ENCODE data around the gene VAT1L.
"Not testable (repeated sequence)": the region's sequence is repeated elsewhere in the genome, so short reads cannot be mapped to it uniquely, and the experiment has no call there.

Gene VAT1L

DNA sequence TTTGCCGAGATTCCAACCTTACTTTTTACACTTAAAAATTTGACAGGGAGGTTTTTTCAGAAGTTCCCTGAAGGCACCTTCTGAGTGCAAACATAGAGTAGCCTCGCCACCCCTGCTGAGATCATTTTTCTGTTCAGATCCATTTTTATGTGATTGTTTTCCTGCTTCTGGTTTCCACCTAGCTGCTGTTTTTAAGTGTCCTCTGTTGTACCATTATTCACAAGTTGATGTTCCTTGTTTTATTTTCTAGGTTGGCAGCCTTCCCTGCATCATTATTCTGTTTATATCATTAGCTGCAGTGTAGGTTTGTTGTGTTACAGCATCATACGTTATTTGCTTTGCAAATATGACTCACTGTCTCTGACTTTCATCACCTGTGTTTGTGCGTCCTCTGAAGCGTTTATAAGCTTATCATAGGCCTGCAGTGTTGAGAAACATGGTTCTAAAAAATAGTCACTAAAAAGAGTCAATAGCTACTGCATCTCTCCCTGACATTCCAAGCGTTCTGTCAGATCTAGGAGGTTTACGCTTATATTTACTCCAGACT lies 117.1 kb downstream of the VAT1L start:
- DNase-seq (ENCODE audit: low read depth, low spot score), result no peak

- no peak for DNase-seq (ENCODE audit: low read depth, low spot score)
These were observed 121.7 kb downstream of the VAT1L start for GRCh38 chr16:77910021-77910420.

- no peak for DNase-seq (ENCODE audit: low read depth, low spot score)
These were observed 124.3 kb downstream of the VAT1L start for GRCh38 chr16:77912617-77913016.

DNA sequence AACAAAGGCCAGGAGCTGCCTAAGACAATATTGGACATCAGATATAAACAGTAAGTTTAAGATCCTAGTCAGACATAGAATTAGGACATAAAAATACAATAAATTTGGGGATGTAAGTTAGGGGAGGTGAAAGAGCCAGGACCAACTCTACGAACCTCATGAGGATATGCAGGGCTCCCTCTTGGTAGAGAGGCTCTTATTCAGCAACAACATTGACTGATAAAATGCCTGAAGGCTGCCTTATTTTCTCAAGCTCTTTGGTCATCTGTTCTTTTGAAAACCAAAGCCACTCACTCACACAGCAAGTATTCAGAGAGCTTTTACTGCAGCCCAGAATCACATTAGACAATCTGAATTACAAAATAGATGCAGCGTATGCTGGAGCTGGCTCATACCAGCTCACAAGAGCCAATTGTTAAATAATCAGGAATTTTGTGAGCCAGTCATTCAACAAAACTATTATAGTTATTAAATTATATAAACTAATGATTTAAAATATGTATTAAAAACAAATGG lies 125.4 kb downstream of the VAT1L start:
- DNase-seq (ENCODE audit: low read depth, low spot score), result no peak

DNA sequence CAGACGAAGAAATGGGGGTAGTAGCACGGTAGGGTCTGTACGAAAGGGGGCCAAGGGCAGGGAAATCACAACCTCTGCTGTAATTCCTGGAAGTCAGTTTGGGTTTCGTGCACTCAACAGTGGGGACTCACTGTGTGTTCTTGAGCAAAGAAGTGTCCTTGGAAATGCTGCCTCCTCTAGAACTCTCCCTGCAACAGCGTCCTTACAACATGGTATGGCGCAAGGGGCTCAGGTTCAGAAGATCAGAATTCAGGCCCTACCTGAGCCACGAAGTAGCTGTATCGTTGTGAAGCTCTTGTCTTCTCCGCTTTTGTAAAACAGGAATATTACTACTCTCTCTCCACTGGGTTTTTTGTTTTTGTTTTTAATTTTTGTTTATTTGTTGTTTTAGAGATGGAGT lies 127.7 kb downstream of the VAT1L start:
- DNase-seq (ENCODE audit: low read depth, low spot score), result no peak

- DNase-seq (ENCODE audit: low read depth, low spot score), result no peak
These were observed 129.6 kb downstream of the VAT1L start for GRCh38 chr16:77917971-77918370.

GRCh38 chr16:77918809-77919707 lies 130.7 kb downstream of the VAT1L start:
- DNase-seq (ENCODE audit: low read depth, low spot score), result no peak

DNA sequence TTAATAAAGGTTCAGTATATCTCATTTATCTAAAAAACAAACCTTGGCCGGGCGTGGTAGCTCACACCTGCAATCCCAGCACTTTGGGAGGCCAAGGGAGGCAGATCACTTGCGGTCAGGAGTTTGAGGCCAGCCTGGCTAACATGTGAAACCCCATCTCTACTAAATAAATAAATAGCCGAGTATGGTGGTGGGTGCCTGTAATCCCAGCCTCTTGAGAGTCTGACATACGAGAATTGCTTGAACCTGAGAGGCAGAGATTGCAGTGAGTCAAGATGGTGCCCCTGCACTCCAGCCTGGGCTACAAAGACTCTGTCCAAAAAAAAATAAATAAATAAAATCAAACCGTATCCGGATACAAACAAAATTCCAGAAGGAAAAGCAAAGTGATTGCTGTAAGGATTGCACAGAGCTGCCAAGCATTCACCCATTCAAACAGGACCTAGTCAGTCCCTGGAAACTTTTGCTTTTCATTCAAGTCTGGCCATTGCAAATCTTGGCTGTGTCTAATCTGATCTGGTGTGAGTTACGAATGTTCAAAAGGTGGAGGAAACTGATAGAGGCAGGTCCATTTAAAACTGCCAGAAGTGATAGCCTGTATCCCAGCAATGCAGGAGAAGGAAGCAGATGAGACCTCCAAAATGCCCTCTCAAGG lies 131.5 kb downstream of the VAT1L start:
- no peak for DNase-seq (ENCODE audit: low read depth, low spot score)

- no peak for DNase-seq (ENCODE audit: low read depth, low spot score)
These were observed 132.6 kb downstream of the VAT1L start for GRCh38 chr16:77920984-77921383.

GRCh38 chr16:77922228-77922754 lies 133.9 kb downstream of the VAT1L start:
- DNase-seq (ENCODE audit: low read depth, low spot score), result no peak

DNA sequence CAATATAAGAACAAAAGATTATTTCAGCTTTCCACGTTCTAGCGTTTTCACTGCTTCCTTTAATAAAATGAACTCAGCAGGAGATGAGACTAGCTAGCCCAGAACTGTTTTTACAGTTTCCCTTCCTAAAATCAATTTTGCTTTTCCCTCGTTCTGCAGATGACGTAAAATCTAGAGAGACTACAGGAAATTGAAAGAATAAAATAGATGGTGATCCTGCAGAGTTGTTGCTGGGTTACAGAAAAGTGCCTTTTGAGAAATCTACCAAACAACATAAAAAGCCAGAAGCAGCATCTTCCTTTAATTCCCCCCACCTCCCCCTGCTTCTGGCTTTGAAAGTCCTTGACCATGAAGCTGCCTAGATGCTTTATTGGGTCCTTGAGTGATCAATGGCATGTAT lies 137.2 kb downstream of the VAT1L start:
- DNase-seq (ENCODE audit: low read depth, low spot score), result no peak

DNA sequence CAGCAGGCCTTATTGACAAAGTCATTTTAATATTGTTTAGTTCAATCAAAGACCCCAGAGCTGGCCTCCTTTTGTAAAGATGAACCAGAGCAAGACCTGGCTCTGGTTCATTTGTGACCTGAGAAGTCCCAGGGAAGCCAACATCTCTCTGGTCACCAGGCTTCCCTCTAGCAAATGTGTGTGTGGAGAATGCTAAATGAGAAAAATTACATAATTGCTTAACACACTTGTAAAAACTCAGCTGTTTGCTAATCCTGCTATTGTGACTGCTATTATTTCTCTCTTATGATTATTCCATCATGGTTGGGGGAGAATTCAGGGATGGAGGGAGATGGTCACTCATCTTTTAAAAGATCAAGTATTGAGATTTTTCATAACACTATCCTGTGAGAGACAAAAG lies 139.7 kb downstream of the VAT1L start:
- DNase-seq (ENCODE audit: low read depth, low spot score), result no peak

- DNase-seq (ENCODE audit: low read depth, low spot score), result no peak
These were observed 140.6 kb downstream of the VAT1L start for GRCh38 chr16:77929004-77929403.

DNA sequence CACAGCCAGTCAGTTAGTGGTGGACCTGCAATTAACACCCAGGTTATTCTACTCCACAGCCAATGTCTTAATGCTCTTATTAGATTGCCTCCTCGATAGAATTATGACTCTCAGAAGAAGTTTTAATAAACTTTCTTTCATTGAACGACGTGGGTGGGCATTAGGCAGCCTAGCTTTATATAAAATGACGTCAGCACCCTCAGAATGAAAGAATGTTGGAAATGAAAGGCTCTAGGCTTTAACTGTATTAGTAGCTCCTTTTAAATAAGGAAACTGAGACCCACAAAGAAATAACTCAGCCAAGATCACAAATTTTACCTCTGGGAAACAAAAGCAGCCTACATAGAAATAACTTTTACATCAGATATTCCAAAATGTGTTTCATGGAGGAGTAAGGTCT lies 142.7 kb downstream of the VAT1L start:
- DNase-seq (ENCODE audit: low read depth, low spot score), result no peak

- DNase-seq (ENCODE audit: low read depth, low spot score), result no peak
These were observed 149.2 kb downstream of the VAT1L start for GRCh38 chr16:77937473-77938149.

DNA sequence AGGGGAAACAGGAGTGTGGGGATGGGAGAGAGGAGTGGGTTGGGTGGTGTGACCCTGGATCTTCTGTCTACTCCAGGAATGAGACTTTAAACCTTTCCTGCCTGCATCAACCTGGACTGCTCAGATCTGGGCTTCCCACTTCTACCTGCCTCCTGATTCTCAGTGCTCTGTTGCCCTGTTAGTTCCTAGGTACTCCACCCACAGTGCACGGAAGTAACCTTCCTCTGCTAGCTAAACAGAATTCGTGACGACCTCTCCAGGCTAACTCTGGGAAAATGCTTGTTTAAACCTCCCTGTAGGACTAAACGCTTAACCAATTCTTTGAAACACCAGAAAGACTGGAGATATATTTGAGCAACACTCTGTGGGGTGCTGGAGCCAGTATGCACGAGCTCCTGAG lies 150.5 kb downstream of the VAT1L start:
- no peak for DNase-seq (ENCODE audit: low read depth, low spot score)

GRCh38 chr16:77939968-77940367 lies 151.6 kb downstream of the VAT1L start:
- DNase-seq (ENCODE audit: low read depth, low spot score), result no peak

- DNase-seq (ENCODE audit: low read depth, low spot score), result no peak
These were observed 155.4 kb downstream of the VAT1L start for GRCh38 chr16:77943801-77944200.

DNA sequence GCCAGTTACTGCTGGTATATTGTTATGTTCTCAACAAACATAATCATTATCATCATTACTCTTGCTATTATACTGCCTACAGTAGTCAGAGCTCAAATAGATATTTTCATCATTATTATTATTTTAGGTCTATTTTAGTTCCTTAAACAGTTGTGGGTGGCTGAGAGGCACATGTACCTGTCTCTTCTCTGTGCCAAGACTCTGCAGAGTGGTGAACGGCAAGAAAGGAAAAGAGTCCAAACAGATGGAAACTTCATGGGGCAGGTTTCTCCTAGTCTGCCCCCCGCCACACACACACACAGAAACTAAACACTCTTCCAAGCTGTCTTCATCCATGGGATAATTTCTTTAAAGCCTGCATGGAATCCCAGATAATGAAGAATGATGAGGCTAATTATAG lies 156.3 kb downstream of the VAT1L start:
- DNase-seq (ENCODE audit: low read depth, low spot score), result no peak

DNA sequence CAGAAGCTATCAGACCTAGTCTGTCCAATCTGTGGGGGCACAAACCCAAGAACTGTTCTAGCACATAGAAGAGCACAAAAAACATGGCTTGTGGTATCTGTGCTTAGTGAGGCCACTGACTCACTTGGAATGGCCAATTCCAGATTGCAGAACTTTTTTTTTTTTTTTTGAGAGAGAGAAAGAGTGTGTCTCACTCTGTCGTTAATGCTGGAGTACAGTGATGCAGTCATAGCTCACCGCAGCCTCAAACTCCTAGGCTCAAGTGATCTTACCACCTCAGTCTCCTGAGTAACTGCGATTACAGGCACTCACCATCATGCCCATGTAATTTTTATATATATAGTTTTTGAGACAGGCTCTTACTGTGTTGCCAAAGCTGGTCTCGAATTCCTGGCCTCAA lies 156.8 kb downstream of the VAT1L start:
- no peak for DNase-seq (ENCODE audit: low read depth, low spot score)

DNA sequence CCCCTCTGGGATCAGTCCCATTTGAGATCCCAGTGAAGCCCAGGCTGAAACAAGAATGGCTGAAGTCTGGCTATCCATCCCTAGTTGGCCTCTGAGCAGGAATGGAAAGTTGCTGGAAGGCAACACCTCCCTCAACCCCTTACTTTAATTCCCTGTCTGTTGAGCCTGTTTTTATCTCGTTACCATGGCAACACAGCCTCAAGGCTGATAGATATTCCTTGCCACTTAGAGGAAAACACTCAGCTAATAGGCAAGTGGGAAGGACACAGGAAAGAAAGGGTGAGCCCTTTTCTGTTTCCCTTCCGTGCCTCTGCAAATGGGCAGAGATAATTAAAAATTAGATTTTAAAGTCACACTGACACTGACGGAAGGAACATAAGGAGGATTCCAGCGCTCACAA lies 158.5 kb downstream of the VAT1L start:
- DNase-seq (ENCODE audit: low read depth, low spot score), result no peak

DNA sequence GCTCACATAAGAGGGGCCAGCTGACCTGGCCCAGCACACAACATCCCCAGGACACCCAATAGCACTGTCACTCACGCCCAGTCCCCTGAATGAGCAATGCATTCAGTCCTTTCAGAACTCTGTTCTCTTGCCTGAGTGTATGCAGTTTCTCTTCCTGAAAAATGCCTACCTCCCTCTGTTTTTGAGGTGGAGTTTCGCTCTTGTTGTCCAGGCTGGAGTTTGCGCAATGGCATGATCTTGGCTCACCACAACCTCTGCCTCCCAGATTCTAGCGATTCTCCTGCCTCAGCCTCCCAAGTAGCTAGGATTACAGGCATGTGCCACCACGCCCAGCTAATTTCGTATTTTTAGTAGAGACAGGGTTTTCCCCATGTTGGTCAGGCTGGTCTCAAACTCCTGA lies 159.2 kb downstream of the VAT1L start:
- not testable (repeated sequence) for DNase-seq (ENCODE audit: low read depth, low spot score)
